Stimulated activated CD4-positive, alpha-beta T cell treated with anti-CD3 and anti-CD28 coated beads, Interleukin-1b, Interleukin-23, amount 100 ng/mL, for 4 hours (primary cell): ENCODE results near the gene MEIOSIN.
"Not testable (repeated sequence)": the region's sequence is repeated elsewhere in the genome, so short reads cannot be mapped to it uniquely, and the experiment has no call there.

Experiments used
- DNase-seq, 2 donors: peaks; one replicate each; pipeline ENCODE4 v3.0.0-alpha.2; 2020; ENCODE audit warnings: low read depth in 2 of 2

Gene MEIOSIN

DNA sequence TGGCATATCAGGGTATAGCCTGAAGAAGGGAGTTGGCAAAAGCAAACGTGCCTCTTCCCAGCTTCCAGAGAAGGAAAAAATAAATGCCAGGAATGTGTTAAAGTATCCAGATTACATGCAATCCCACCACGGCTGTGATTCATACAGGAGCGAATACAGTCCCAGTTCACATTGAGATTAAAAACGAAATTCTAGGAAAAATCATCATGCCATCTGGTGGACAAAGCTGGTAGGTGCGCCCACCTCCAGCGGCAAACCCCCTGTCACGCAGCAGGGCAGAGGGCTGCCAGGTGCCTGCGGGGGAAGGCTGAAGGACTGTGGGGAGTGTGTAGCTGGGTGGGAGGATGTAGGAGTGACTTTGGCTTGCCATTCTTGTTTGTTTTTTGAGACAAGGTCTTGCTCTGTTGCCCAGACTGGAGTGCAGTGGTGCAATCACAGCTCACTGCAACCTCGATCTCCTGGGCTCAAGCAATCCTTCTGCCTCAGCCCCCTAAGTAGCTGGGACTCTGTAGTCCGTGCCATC is 65.8 kb downstream of the MEIOSIN start:
- peak; percentile 49 to 55 for DNase-seq

DNA sequence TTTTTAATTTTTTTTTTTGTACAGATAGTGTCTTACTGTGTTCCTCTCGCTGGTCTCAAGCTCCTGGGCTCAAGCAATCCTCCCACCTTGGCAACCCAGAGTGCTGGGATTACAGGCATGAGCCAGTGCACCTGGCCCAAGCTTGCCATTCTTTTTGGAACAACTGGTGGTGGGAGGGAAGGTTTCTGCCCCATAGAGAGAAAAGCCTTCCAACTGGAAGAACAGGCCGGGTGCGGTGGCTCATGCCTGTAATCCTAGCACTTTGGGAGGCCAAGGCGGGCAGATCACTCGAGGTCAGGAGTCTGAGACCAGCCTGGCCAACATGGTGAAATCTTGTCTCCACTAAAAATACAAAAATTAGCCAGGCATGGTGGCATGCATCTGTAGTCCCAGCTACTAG is 66.3 kb downstream of the MEIOSIN start:
- DNase-seq: not testable (repeated sequence)

DNA sequence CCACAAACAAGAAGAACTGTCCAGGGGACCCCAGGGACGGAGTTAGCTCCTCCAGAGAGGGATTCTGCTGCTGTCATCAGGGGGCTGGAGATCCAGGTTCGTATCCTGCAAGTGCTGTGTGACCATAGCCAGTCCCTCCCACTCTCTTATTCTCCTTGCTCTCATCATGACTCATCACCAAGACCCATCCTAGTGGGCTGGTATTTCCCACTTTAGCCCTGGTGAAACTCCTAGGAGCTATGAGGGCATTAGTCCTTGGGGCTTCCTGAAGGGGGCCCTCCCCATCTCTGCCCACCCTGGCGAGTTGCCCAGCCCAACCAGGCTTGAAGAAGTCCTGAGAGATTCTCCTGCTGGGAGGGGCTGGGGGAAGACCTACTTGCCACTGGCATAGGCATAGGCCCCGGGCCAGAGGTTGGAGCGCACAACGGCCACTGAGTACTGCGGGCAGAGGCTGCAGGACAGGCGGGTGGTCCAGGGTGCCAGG is 66.9 kb downstream of the MEIOSIN start:
- no peak for DNase-seq

DNA sequence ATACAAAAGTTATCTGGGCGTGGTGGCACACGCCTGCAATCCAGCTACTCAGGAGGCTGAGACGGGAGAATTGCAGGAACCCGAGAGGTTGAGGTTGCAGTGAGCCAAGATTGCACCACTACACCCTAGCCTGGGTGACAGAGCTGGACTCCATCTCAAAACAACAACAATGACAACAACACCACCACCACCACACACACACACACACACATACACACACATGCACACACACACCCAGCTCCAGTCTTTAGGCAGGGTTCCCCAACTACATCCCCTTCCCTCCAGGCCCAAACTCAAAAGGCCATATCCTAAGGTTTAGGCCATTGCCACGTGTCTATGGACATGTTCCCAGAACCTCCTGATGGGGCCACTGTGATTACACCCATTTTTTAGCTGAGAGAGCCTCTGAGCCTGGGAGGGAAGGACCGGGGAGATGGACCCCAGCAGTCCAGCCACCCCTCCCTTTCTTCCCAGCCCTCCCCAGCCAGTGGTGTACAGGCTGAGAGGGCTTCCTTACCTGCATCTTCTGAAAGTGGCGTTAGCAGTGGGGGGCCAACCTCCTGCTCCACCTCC is 68.5 kb downstream of the MEIOSIN start:
- no peak for DNase-seq

DNA sequence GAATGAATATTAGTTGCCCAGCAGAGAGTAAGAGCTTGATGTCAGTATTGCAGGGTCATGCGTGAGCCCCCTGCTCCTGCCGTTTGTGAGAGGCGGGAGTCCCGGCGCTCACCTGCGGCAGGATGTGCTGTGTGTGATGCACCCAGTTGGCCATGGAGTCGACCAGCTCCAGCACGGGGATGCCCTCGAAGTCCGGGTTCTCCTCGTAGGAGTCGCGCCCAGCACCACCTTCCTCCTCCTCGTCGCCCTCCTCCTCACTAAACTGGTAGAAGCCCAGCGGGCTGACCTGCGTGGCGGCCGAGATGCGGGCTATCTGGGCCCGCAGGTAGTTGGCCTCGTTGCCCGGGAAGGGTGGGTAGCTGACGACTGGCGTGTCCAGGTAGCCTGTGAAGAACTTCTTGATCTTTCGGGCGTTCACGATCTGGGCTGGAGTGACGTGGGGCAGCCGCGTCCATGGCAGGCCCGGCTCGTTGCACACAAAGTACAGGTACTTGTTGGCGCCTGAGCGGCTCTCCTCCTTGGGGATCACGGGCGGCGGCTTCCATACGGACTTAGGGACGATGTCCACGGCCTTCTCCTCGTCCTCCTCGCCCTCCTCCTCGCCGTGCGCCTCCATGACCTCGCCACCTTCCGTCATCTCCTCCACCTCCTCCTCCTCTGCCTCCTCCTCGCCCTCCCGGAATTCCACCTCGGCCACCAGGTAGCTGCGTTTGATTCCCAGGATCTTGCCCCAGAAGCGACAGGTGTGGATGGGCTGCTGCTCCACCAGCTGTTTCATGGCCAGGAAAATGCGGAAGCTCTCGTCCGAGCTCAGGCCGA is 71.1 kb downstream of the MEIOSIN start:
- no peak for DNase-seq

DNA sequence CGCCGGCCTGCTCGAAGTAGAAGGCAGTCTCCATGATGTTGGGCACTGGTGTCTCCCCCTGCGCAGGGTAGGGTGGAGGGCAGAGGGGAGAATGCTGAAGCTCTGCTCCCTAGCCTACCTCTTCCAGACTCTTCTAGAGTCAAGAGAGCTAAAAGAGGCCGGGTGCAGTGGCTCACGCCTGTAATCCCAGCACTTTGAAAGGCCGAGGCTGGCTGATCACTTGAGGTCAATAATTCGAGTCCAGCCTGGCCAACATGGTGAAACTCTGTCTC is 71.7 kb downstream of the MEIOSIN start:
- no peak for DNase-seq

DNA sequence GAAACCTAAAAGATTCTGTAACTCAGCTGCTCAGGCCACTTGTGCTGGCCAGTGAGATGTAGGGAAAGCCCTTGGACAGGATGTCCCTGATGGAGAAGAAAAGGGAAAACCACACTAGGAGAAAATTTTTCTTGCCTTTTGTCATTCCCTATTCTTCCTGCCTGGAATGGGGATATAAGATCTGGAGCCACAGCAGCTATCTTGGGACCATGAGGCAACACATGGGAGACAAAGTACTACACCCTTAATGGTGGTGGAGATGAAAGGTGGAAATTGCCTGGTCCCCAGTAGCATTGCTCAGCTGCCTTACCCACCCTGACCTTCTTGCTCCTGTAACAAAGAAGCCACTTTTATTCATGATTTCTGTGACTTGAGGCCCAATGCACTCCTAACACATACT is 72.5 kb downstream of the MEIOSIN start:
- DNase-seq: no peak

DNA sequence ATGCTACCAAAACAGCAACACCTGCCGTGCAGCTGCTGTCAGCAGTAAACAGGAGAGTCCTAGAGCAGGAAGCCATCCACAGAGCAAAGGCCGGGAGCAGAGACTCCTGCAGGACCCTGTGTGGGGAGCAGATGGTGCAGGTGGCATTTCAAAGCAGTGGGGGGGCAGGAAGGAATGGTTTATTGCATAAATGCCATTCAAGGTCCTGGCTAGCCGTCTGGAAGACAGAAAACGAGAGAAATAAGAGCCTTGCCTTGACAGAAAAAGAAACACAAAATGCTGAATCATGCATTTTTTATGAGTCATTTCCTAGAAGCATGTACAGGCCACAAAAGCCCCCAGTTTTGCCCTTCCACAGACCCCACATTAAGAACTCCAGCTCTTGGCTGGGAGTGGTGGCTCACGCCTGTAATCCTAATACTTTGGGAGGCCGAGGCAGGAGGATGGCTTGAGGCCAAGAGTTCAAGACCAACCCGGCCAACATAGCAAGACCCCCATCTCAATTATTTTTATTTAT is 76.5 kb downstream of the MEIOSIN start:
- no peak for DNase-seq

DNA sequence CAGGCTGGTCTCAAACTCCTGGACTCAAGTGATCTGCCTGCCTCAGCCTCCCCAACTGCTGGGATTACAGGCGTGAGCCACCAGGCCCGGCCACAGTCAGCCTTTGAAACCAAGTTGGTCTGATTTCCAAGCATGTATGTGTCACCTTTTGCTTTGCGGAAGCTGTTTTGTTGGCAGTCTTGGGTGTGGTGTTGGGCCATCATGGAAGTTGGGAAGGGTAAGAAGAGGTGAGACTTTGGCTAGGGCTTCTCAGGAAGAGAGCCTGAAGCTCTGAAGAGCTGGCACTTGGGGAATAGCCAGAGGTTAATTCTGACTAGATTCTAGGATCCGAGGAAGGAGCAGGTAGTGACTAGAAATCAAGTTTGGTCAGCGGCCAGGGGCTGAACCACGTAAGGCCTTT is 79.1 kb downstream of the MEIOSIN start:
- no peak for DNase-seq
